GM12875 (cell line): ENCODE measurements around the gene THAP11.
A peak's percentile ranks its signal among the peaks of the same experiment; 100 is the strongest.

Experiments used
- H3K4me3 ChIP-seq: one replicate; pipeline ENCODE4 v1.5.1; 2011; ENCODE audit warnings: low read depth, low read length, control low read depth
- TF ChIP-seq, protein P1 (sequence below): IDR thresholded peaks from 2 replicates; pipeline ENCODE4 v1.5.1; 2011; ENCODE audit warnings: low read depth, mild to moderate bottlenecking, control low read depth, inconsistent platforms, low read length, moderate library complexity, borderline replicate concordance; ENCODE audit not compliant: insufficient read depth

The THAP11 gene

DNA sequence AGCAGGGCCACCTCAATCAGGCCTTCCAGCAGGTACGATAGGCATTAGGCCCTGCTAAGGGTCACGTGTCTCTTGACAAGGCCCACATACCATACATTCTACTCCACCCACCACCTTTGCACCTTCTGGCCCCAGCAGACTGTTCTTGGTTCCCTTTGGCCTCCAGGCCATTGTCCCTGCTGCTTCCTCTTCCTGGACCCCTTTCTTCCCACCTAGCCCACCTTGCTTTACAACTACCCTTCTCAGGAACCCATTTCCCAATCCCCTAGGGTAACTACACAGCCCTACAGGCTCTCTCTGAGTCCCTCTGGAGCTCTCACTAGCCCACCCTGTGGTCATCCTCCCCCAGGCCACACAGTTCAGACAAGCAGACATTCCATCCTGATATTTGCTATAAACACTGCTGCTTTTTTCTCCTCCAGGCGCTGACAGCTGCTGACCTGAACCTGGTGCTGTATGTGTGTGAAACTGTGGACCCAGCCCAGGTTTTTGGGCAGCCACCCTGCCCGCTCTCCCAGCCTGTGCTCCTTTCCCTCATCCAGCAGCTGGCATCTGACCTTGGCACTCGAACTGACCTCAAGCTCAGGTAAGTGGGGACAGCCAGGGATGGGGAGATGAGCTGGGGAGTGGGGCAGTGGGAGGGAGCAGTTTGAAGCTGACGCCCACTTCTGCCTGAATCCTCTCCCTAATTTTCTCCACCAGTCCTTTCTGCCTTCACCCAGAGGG lies 41.2 kb downstream of the THAP11 start:
- TF ChIP-seq, protein P1, sequence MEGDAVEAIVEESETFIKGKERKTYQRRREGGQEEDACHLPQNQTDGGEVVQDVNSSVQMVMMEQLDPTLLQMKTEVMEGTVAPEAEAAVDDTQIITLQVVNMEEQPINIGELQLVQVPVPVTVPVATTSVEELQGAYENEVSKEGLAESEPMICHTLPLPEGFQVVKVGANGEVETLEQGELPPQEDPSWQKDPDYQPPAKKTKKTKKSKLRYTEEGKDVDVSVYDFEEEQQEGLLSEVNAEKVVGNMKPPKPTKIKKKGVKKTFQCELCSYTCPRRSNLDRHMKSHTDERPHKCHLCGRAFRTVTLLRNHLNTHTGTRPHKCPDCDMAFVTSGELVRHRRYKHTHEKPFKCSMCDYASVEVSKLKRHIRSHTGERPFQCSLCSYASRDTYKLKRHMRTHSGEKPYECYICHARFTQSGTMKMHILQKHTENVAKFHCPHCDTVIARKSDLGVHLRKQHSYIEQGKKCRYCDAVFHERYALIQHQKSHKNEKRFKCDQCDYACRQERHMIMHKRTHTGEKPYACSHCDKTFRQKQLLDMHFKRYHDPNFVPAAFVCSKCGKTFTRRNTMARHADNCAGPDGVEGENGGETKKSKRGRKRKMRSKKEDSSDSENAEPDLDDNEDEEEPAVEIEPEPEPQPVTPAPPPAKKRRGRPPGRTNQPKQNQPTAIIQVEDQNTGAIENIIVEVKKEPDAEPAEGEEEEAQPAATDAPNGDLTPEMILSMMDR = no peak

DNA sequence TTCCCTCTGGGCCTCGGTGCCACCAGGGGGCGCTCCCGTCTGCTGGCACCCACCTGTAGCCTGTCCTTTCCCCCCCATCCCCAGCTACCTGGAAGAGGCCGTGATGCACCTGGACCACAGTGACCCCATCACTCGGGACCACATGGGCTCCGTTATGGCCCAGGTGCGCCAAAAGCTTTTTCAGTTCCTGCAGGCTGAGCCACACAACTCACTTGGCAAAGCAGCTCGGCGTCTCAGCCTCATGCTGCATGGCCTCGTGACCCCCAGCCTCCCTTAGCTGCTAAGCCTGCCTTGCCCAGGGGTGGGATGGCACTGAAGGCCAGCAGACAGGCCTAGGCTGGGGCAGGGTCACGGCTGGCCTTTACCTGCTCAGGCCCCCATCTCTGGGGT lies 41.7 kb downstream of the THAP11 start:
- TF ChIP-seq, protein P1 = peak; percentile 89
- no peak overlapping the region for H3K4me3 ChIP-seq

More for the DNA sequence above, 41.2 kb downstream of the THAP11 start:
- no peak overlapping the region for H3K4me3 ChIP-seq

DNA sequence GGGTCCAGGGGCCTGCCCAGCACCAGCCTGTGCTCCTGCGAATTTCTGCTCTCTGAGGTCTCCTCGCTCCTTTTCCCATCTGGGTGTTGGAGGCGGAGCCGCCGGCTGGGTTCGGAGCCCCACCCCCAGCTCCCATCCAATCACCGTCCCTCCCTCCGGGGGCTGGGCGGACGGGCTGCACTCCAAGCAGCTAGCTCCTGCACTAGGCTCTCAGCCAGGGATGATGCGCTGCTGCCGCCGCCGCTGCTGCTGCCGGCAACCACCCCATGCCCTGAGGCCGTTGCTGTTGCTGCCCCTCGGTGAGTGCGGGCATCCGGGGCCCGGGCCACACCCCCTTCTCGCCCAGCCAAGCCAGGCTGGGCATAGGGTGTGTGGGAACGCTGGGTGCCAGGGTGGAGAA lies 42.6 kb downstream of the THAP11 start, which contains the start of gene NRN1L:
Gene NRN1L (plus strand): TSS at position 202 of the 400 bp plus-strand sequence. CDS start 19 bp downstream, at position 221.
- no peak within 1 kb of the TSS for H3K4me3 ChIP-seq
- TF ChIP-seq, protein P1 = no peak

DNA sequence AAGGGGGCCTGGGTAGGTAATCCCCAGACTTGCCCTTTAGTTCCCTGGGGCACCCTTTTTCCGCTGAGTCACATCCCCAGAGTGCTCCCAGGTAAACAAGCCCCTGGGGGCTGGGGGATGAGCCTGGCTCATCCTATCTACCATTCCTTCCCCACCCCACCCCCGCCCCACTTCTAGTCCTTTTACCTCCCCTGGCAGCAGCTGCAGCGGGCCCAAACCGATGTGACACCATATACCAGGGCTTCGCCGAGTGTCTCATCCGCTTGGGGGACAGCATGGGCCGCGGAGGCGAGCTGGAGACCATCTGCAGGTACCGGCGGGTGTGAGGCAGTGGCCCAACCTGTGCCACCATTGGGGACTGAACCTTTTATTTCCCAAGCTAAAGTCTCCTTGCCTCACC lies 43.4 kb downstream of the THAP11 start:
- no peak overlapping the region for H3K4me3 ChIP-seq
- TF ChIP-seq, protein P1 = no peak

DNA sequence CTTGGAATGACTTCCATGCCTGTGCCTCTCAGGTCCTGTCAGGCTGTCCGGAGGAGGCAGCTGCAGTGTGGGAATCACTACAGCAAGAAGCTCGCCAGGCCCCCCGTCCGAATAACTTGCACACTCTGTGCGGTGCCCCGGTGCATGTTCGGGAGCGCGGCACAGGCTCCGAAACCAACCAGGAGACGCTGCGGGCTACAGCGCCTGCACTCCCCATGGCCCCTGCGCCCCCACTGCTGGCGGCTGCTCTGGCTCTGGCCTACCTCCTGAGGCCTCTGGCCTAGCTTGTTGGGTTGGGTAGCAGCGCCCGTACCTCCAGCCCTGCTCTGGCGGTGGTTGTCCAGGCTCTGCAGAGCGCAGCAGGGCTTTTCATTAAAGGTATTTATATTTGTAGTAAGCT lies 43.9 kb downstream of the THAP11 start:
- TF ChIP-seq, protein P1 = no peak
- no peak overlapping the region for H3K4me3 ChIP-seq

DNA sequence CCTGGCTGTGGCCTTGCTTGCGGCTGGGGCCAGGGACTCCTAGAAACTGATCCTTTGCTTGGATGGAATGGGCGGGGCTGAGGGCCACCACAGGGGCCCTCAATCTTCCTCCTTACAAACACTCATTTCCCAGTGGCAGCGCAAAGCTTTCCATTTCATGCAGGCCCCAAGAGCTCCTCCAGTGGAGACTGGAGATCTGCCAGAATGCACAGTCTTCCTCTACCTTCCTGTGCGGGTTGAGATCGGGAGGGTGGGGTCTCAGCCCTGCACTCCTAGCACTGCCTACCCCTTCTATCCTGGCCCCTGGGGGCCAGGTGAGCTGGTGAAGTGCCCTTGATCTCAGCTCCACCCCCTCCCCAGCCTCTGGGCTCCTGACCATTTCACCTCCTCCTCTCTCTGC lies 44.3 kb downstream of the THAP11 start:
- no peak overlapping the region for H3K4me3 ChIP-seq
- TF ChIP-seq, protein P1 = no peak

DNA sequence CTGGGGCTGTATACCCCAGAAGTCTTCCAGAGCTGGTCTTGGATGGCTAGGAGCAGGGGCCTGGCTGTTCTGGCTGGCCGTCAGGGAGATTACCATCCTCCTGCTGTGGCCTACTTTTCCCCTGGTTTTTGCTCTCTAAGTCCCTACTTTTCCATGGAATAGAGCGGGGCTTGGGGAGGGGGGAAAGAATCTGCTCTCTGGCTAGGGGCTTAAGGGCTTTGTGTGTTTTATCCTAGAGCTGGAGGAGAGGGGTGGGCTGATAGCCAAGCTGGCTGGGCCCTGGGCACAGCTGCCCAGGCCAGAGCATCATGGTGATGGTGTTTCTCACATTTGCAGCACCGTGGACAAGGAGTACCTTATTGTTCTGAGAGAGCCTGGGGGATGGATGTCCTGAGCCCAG lies 46.2 kb downstream of the THAP11 start:
- TF ChIP-seq, protein P1 = no peak

More for the DNA sequence above, 46.2 kb downstream of the THAP11 start:
- no peak overlapping the region for H3K4me3 ChIP-seq
